HUES6 (cell line): ENCODE data around the gene ARHGAP31.
"Not testable (repeated sequence)": the region's sequence is repeated elsewhere in the genome, so short reads cannot be mapped to it uniquely, and the experiment has no call there.

Experiments used
- H3K27ac ChIP-seq: 2 replicates; pipeline ENCODE4 v1.7.0; 2013; ENCODE audit warnings: low read depth, mild to moderate bottlenecking, low read length, inconsistent platforms
- H3K27me3 ChIP-seq: 2 replicates; pipeline ENCODE4 v1.6.1; 2013; ENCODE audit warnings: low read length; ENCODE audit not compliant: control insufficient read depth, insufficient read depth
- H3K36me3 ChIP-seq: 2 replicates; pipeline ENCODE4 v1.6.1; 2013; ENCODE audit warnings: low read length; ENCODE audit not compliant: control insufficient read depth, insufficient read depth
- H3K4me1 ChIP-seq: 2 replicates; pipeline ENCODE4 v1.6.1; 2013; ENCODE audit warnings: low read length; ENCODE audit not compliant: control insufficient read depth, insufficient read depth
- H3K4me3 ChIP-seq: 2 replicates; pipeline ENCODE4 v1.5.1; 2013; ENCODE audit warnings: low read depth, low read length
- H3K9ac ChIP-seq: one replicate; pipeline ENCODE4 v1.6.1; 2013; ENCODE audit warnings: mild to moderate bottlenecking, low read length
- H3K9me3 ChIP-seq: 2 replicates; pipeline ENCODE4 v1.6.1; 2013; ENCODE audit warnings: low read depth, low read length; ENCODE audit not compliant: control insufficient read depth, insufficient read depth

Gene ARHGAP31

GRCh38 chr3:119364401-119364800, 70.2 kb downstream of the ARHGAP31 start:
- Histone ChIP-seq H3K36me3 (no peaks in the 10 kb centered on the region; the same call in 1 of the 2 replicates), H3K9me3 (no peaks in the 10 kb centered on the region), H3K9ac (no peak overlapping the region), H3K27me3 (no peaks in the 10 kb centered on the region), H3K4me3 (no peak overlapping the region), H3K4me1 (peaks cover 31% of the 10 kb centered on the region), H3K27ac (no peak overlapping the region)

- H3K9ac ChIP-seq: no peak overlapping the region
- H3K27ac ChIP-seq: no peak overlapping the region
- H3K27me3 ChIP-seq: no peaks in the 10 kb centered on the region
- H3K4me3 ChIP-seq: no peak overlapping the region
- H3K9me3 ChIP-seq: no peaks in the 10 kb centered on the region
- no peaks in the 10 kb centered on the region; the same call in 1 of the 2 replicates for H3K36me3 ChIP-seq
- peaks cover 21% of the 10 kb centered on the region for H3K4me1 ChIP-seq
These were observed 71.2 kb downstream of the ARHGAP31 start for GRCh38 chr3:119365418-119365817.

DNA sequence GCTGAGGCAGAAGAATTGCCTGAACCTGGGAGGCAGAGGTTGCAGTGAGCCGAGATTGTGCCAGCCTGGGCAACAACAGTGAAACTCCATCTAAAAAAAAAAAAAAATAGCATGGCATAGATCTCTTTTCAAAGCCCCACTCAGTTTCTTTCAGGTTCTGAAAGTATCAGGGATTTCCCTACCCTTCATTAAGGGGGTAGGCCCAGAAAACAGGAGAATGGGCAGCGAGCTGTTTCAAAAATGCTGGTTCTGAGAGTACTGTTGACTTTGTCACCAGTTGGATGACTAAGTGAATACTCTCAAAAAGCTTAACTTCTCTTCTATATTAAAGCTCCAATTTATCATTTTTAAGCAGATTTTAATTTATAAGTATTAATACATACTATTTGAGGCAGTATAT, 72.8 kb downstream of the ARHGAP31 start:
- Histone ChIP-seq H3K4me3 (no peak overlapping the region), H3K36me3 (no peaks in the 10 kb centered on the region; the same call in 1 of the 2 replicates)

GRCh38 chr3:119368298-119368697, 74.1 kb downstream of the ARHGAP31 start:
- no peak overlapping the region for H3K27ac ChIP-seq
- H3K9ac ChIP-seq: no peak overlapping the region
- H3K4me3 ChIP-seq: no peak overlapping the region
- no peaks in the 10 kb centered on the region; the same call in 1 of the 2 replicates for H3K36me3 ChIP-seq
- H3K27me3 ChIP-seq: no peaks in the 10 kb centered on the region
- H3K9me3 ChIP-seq: no peaks in the 10 kb centered on the region
- 0 out of 2 replicates have a peak, but pooled peaks cover 5% of the 10 kb centered on the region for H3K4me1 ChIP-seq

More for the DNA sequence above, 72.8 kb downstream of the ARHGAP31 start:
- no peak overlapping the region for H3K9ac ChIP-seq
- 0 out of 2 replicates have a peak, but pooled peaks cover 5% of the 10 kb centered on the region for H3K4me1 ChIP-seq
- H3K9me3 ChIP-seq: no peaks in the 10 kb centered on the region
- H3K27ac ChIP-seq: no peak overlapping the region
- no peaks in the 10 kb centered on the region for H3K27me3 ChIP-seq

- not testable (repeated sequence) for H3K4me3 ChIP-seq, H3K9ac ChIP-seq, H3K27ac ChIP-seq, H3K9me3 ChIP-seq, H3K36me3 ChIP-seq, H3K4me1 ChIP-seq, H3K27me3 ChIP-seq
These were observed 77.6 kb downstream of the ARHGAP31 start for GRCh38 chr3:119371786-119372185.

GRCh38 chr3:119375106-119375505, 80.9 kb downstream of the ARHGAP31 start:
- H3K27ac ChIP-seq: no peak overlapping the region
- no peaks in the 10 kb centered on the region for H3K36me3 ChIP-seq
- no peaks in the 10 kb centered on the region for H3K27me3 ChIP-seq
- H3K9ac ChIP-seq: no peak overlapping the region
- H3K9me3 ChIP-seq: no peaks in the 10 kb centered on the region
- peaks cover 6% of the 10 kb centered on the region; the same call in 1 of the 2 replicates for H3K4me1 ChIP-seq
- no peak overlapping the region for H3K4me3 ChIP-seq

DNA sequence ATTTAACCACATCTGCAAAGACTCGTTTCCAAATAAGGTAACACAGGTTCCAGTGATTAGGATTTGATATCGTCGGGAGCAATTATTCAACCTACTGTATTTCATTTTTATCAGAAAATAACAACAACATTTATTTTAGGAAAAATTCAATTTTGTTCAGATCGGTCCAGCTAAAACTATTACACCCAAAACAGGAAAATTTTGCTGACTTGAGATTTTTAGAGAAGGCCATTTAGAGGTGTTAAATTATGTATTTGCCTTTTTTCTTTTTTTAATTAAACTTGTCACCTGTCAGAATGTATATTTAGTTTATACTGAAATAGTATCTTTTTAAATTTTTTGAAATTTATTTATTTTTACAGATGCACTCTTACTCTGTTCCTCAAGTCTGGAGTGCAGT, 81.3 kb downstream of the ARHGAP31 start:
- Histone ChIP-seq H3K27me3 (no peaks in the 10 kb centered on the region), H3K4me3 (no peak overlapping the region), H3K36me3 (no peaks in the 10 kb centered on the region), H3K27ac (no peak overlapping the region), H3K9me3 (no peaks in the 10 kb centered on the region), H3K4me1 (peaks cover 9% of the 10 kb centered on the region; the same call in 1 of the 2 replicates), H3K9ac (no peak overlapping the region)

DNA sequence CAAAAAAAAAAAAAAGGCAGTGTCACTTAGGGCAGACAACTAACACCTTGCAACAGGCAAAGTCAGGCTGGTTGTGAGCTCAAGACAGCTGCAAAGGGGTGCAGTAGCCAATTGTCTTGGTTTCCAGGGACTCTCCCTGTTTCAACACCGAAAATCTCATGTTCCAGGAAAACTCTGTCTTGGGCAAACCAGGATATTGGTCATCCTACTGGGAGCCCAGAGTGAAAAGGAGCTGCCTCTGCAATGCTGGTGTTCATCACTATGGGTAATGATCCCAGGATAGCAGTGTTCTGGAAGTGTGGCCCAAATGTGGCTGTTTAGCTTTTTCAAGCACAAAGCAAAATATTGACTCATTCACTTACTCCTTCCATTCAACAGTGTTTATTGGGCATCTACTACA, 82.6 kb downstream of the ARHGAP31 start:
- Histone ChIP-seq H3K27me3 (no peaks in the 10 kb centered on the region), H3K27ac (no peak overlapping the region), H3K9me3 (no peaks in the 10 kb centered on the region), H3K9ac (no peak overlapping the region), H3K36me3 (no peaks in the 10 kb centered on the region), H3K4me3 (no peak overlapping the region), H3K4me1 (peaks cover 13% of the 10 kb centered on the region; the same call in 1 of the 2 replicates)

DNA sequence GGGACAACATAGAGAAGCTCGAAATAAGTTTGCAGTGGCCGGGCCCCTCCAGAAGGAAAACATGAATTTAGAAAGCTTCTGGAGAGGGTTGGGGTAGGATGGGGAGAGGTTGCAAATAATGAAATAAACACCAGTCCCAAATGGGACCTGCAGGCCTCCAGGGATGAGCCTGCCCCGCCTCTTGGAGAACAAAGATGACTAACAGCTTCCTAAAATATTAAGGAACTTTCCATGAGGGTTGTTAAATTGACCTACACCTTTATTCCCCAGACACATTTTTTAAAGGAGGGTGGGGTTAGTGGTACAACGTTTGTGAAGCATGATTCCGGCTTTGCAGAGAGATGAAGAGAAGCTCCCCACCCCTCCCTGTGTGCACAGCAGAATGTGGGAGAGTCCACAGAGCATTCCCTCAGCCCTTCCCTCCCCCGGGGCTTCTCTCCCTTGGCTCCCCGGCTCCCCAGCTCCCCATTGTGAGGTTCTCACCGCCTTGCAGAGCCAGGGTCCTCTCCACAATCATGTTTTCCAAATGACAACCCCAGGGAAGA, 84.1 kb downstream of the ARHGAP31 start:
- Histone ChIP-seq H3K4me1 (peaks cover 13% of the 10 kb centered on the region; the same call in 1 of the 2 replicates), H3K27ac (no peak overlapping the region), H3K4me3 (no peak overlapping the region), H3K9ac (no peak overlapping the region), H3K27me3 (no peaks in the 10 kb centered on the region), H3K36me3 (no peaks in the 10 kb centered on the region; the same call in 1 of the 2 replicates), H3K9me3 (no peaks in the 10 kb centered on the region)

- Histone ChIP-seq H3K4me1 (peaks cover 13% of the 10 kb centered on the region; the same call in 1 of the 2 replicates), H3K4me3 (no peak overlapping the region), H3K27ac (no peak overlapping the region), H3K9me3 (no peaks in the 10 kb centered on the region), H3K36me3 (no peaks in the 10 kb centered on the region; the same call in 1 of the 2 replicates), H3K9ac (no peak overlapping the region), H3K27me3 (no peaks in the 10 kb centered on the region)
These were observed 86.5 kb downstream of the ARHGAP31 start for GRCh38 chr3:119380697-119381096.

DNA sequence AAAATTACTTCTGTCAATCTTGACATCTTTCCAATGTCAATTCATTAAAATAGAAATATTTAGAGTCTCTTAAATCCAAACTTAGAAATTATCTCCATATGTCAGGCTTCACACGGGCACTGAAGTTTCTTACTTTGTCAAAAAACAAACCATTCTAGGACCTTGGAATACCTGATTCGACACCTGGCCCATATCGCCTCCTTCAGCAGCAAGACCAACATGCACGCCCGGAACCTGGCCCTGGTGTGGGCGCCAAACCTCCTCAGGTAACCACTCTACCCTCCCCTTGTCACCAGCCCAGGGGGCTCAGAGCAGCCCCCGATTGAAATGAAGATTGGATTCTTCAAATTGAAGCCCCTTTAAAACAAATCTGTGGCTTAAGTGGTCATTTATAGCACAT, 88.0 kb downstream of the ARHGAP31 start:
- Histone ChIP-seq H3K27ac (no peak overlapping the region), H3K9ac (no peak overlapping the region)

More for the DNA sequence above, 88.0 kb downstream of the ARHGAP31 start:
- Histone ChIP-seq H3K4me3 (no peak overlapping the region), H3K9me3 (no peaks in the 10 kb centered on the region), H3K4me1 (peaks cover 13% of the 10 kb centered on the region; the same call in 1 of the 2 replicates), H3K36me3 (no peaks in the 10 kb centered on the region; the same call in 1 of the 2 replicates), H3K27me3 (no peaks in the 10 kb centered on the region)
